ENCODE results near the gene APCDD1L. TPM values are rescaled to one million over a fixed set of nuclear protein-coding genes. Genes with fewer than 3 reads are reported as not detected.

APCDD1L gene
- total RNA-seq, 1 experiment from 2014 or later: not detected

GRCh38 chr20:58459058-58459750 is 56.0 kb downstream of the APCDD1L start:
- peaks cover 15% of the 10 kb centered on the region for H3K9me3 Mint-ChIP-seq (ENCODE audit: unreplicated experiment)
- no peak overlapping the region for H3K4me3 Mint-ChIP-seq (ENCODE audit: unreplicated experiment)
- TF ChIP-seq, protein P1, sequence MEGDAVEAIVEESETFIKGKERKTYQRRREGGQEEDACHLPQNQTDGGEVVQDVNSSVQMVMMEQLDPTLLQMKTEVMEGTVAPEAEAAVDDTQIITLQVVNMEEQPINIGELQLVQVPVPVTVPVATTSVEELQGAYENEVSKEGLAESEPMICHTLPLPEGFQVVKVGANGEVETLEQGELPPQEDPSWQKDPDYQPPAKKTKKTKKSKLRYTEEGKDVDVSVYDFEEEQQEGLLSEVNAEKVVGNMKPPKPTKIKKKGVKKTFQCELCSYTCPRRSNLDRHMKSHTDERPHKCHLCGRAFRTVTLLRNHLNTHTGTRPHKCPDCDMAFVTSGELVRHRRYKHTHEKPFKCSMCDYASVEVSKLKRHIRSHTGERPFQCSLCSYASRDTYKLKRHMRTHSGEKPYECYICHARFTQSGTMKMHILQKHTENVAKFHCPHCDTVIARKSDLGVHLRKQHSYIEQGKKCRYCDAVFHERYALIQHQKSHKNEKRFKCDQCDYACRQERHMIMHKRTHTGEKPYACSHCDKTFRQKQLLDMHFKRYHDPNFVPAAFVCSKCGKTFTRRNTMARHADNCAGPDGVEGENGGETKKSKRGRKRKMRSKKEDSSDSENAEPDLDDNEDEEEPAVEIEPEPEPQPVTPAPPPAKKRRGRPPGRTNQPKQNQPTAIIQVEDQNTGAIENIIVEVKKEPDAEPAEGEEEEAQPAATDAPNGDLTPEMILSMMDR (IDR thresholded peaks at IDR 0.05; ENCODE audit: insufficient read depth in 1 of 2, low read depth in 1 of 2, low read length in 1 of 2, severe bottlenecking in 1 of 2, unreplicated experiment in 1 of 2): no peak
- H3K27me3 Mint-ChIP-seq (ENCODE audit: insufficient read depth, unreplicated experiment): no peaks in the 10 kb centered on the region
- Histone ChIP-seq H3K4me3 (ENCODE audit: low read depth, low read length) (no peak overlapping the region), H3K9me3 (peaks cover 6% of the 10 kb centered on the region; the same call in 1 of the 2 replicates), H3K36me3 (ENCODE audit: control insufficient read depth, insufficient read depth, low read length) (no peaks in the 10 kb centered on the region), H3K4me1 (no peaks in the 10 kb centered on the region), H3K27me3 (replicated peaks; ENCODE audit: control insufficient read depth, insufficient read depth, low read length) (no peaks in the 10 kb centered on the region)
- no TSS peak for BruUV-seq (replicated peaks)
- no peak overlapping the region for H3K27ac Mint-ChIP-seq (ENCODE audit: unreplicated experiment)
- H3K36me3 Mint-ChIP-seq (ENCODE audit: insufficient read depth, unreplicated experiment): peaks cover 9% of the 10 kb centered on the region
- no peaks in the 10 kb centered on the region for H3K4me1 Mint-ChIP-seq (ENCODE audit: low read depth, unreplicated experiment)
- intact Hi-C loops (cut with micrococcal nuclease; ENCODE audit: unreplicated experiment): no loop called here
- ChIA-PET CTCF (no interaction called here), POLR2A (no interaction called here)
- no peak for DNase-seq

- H3K9me3 Mint-ChIP-seq (ENCODE audit: unreplicated experiment): peaks cover 22% of the 10 kb centered on the region
- H3K27me3 Mint-ChIP-seq (ENCODE audit: insufficient read depth, unreplicated experiment): no peaks in the 10 kb centered on the region
- H3K27ac Mint-ChIP-seq (ENCODE audit: unreplicated experiment): no peak overlapping the region
- BruUV-seq (replicated peaks): no TSS peak
- DNase-seq: no peak
- ChIA-PET CTCF (interaction anchor here (1.0 kb wide), 1 partner anchor 9 kb away, joined by 3 read pairs; no protein-coding TSS in a partner anchor), POLR2A (no interaction called here)
- H3K4me3 Mint-ChIP-seq (ENCODE audit: unreplicated experiment): no peak overlapping the region
- no peaks in the 10 kb centered on the region for H3K27me3 ChIP-seq (replicated peaks; ENCODE audit: control insufficient read depth, insufficient read depth, low read length)
- intact Hi-C loops (cut with micrococcal nuclease; ENCODE audit: unreplicated experiment): no loop called here
- H3K4me1 ChIP-seq: no peaks in the 10 kb centered on the region
- peaks cover 14% of the 10 kb centered on the region for H3K36me3 Mint-ChIP-seq (ENCODE audit: insufficient read depth, unreplicated experiment)
- no peaks in the 10 kb centered on the region for H3K36me3 ChIP-seq (ENCODE audit: control insufficient read depth, insufficient read depth, low read length)
- TF ChIP-seq, protein P1 (IDR thresholded peaks at IDR 0.05; ENCODE audit: insufficient read depth in 1 of 2, low read depth in 1 of 2, low read length in 1 of 2, severe bottlenecking in 1 of 2, unreplicated experiment in 1 of 2): no peak
- H3K4me1 Mint-ChIP-seq (ENCODE audit: low read depth, unreplicated experiment): no peaks in the 10 kb centered on the region
- peaks cover 10% of the 10 kb centered on the region; the same call in 1 of the 2 replicates for H3K9me3 ChIP-seq
- no peak overlapping the region for H3K4me3 ChIP-seq (ENCODE audit: low read depth, low read length)
Observed at GRCh38 chr20:58458342-58459057, 56.7 kb downstream of the APCDD1L start.

GRCh38 chr20:58457083-58457695 is 58.0 kb downstream of the APCDD1L start:
- POLR2A ChIA-PET: no interaction called here
- DNase-seq: no peak
- Mint-ChIP-seq H3K4me3 (ENCODE audit: unreplicated experiment) (no peak overlapping the region), H3K27me3 (ENCODE audit: insufficient read depth, unreplicated experiment) (no peaks in the 10 kb centered on the region), H3K4me1 (ENCODE audit: low read depth, unreplicated experiment) (no peaks in the 10 kb centered on the region), H3K27ac (ENCODE audit: unreplicated experiment) (no peak overlapping the region), H3K9me3 (ENCODE audit: unreplicated experiment) (peaks cover 22% of the 10 kb centered on the region), H3K36me3 (ENCODE audit: insufficient read depth, unreplicated experiment) (peaks cover 24% of the 10 kb centered on the region)
- CTCF ChIA-PET: no interaction called here
- H3K9me3 ChIP-seq: peaks cover 10% of the 10 kb centered on the region; the same call in 1 of the 2 replicates
- H3K4me1 ChIP-seq: no peaks in the 10 kb centered on the region
- BruUV-seq (replicated peaks): no TSS peak
- 0 out of 2 replicates have a peak, but pooled peaks cover 1% of the 10 kb centered on the region for H3K36me3 ChIP-seq (ENCODE audit: control insufficient read depth, insufficient read depth, low read length)
- H3K4me3 ChIP-seq (ENCODE audit: low read depth, low read length): no peak overlapping the region
- H3K27me3 ChIP-seq (replicated peaks; ENCODE audit: control insufficient read depth, insufficient read depth, low read length): no peaks in the 10 kb centered on the region
- TF ChIP-seq, protein P1 (IDR thresholded peaks at IDR 0.05; ENCODE audit: insufficient read depth in 1 of 2, low read depth in 1 of 2, low read length in 1 of 2, severe bottlenecking in 1 of 2, unreplicated experiment in 1 of 2): no peak
- intact Hi-C loops (cut with micrococcal nuclease; ENCODE audit: unreplicated experiment): no loop called here
